Keratinocyte (primary cell): Measurements from ENCODE around the gene METTL25B.

Experiments
- CTCF ChIP-seq, 3 experiments: IDR thresholded peaks in 1 of 3; conservative IDR thresholded peaks in 1 of 3; optimal IDR thresholded peaks in 1 of 3; 2 replicates in 2 of 3; 3 replicates in 1 of 3; pipeline versions ENCODE3 to v1.5.1; 2011; ENCODE audit warnings: low read length in 3 of 3, mild to moderate bottlenecking in 3 of 3, moderate library complexity in 2 of 3, control low read depth in 1 of 3, inconsistent platforms in 1 of 3; ENCODE audit not compliant: insufficient read depth in 2 of 3; ENCODE audit errors: extremely low read depth in 1 of 3
- EZH2 ChIP-seq: IDR thresholded peaks from one replicate; pipeline ENCODE4 v1.6.1; 2012; ENCODE audit warnings: inconsistent platforms, mild to moderate bottlenecking, low read length, moderate library complexity

GRCh38 chr1:156717351-156717750 lies 10.9 kb upstream of the METTL25B start:
- TF ChIP-seq CTCF (optimal IDR thresholded peaks at IDR 0.05 in 1 of 3, IDR thresholded peaks at IDR 0.05 in 1 of 3, conservative IDR thresholded peaks at IDR 0.05 in 1 of 3; ENCODE audit: extremely low read depth in 1 of 3, insufficient read depth in 2 of 3, low read length in 3 of 3) (no peak), EZH2 (no peak)
